ELF-1 (cell line): ENCODE measurements around the gene CCDC92B.
"Not testable (repeated sequence)": the region's sequence is repeated elsewhere in the genome, so short reads cannot be mapped to it uniquely, and the experiment has no call there.

Experiments
- DNase-seq: peaks from one replicate; pipeline ENCODE4 v3.0.0-alpha.2; 2016; ENCODE audit warnings: low read depth, low spot score

The CCDC92B gene

DNA sequence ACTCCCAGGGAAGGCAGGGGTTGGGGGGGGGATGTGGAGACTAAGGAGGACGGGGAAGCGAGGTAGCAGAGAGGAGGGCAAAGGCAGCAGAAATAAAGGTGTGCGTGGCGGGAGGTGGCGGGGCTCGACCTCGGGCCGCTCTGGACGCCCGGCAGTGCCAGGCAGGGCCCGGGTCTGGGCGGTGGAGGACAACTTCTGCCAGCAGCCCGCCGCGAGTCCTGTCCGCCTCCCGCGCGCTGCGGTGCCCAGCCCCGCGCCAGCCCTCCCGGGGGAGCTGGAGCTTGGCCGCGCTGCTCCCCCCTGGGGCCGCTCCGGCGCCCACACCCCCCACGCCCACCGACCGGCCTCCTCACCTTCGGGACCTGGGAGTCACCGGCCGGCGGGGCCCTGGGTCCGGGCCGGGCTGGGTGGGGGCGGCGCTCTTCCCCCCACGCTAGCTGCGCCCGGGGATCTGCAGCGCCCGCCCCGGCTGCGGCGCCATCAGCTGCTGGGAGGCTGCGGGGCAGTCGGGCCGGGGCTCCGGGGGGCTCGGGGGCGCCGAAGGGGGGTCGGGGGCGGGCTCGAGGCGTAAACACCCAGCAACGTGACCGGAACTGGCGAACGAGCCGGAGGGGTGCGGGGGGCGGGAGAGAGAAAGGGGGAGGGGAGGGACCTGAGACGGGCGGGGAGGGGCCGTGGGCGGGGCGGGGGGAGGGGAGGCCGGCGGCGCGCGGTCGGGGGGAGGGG is at the start of gene CCDC92B:
Gene CCDC92B, minus strand, starts transcription at position 595 of the 726 bp plus-strand sequence. CDS start 14,507 bp downstream, outside the sequence.
- DNase-seq = no peak

GRCh38 chr17:2798678-2799077 is 49.2 kb upstream of the CCDC92B start:
- peak; percentile 80 for DNase-seq

DNA sequence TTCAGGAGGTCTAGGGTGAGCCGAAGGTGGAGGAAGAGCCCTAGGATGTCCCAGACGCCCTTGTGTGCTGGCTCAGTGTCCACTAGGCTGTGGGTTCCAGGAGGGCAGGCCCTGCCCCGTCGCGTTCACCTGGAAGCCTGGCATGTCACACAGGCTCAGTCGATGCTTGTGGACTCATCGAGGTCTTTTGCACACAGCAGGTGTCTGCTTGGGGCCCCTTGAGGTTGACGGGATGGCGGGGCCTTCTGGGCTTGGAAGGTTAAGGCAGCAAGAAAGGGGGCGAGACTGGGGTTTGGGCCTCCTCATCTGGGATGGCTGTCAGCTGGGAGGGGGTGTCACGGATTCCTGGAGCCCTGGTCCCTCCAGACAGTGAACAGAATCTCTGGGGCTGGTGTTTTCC is 48.7 kb upstream of the CCDC92B start:
- DNase-seq = no peak

DNA sequence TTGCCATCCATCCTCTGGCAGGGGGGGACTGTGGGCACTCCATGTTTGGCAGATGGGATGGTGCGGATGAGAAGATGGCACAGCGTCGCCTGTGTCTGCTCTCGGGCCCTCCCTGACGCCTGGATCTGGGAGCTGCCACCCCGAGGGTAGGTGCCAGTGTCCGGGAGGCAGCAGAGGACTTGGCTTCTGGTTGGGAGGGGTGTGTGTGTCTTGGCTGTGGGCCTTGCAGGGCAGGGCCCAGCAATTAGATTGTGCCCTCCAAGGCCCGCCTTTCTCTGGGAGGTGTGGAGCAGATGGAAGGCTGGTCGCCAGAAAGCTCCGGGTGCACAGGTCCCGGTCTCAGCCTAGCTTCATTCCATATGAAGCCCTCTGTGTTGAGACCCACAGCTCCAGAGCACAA is 48.2 kb upstream of the CCDC92B start:
- DNase-seq = no peak

DNA sequence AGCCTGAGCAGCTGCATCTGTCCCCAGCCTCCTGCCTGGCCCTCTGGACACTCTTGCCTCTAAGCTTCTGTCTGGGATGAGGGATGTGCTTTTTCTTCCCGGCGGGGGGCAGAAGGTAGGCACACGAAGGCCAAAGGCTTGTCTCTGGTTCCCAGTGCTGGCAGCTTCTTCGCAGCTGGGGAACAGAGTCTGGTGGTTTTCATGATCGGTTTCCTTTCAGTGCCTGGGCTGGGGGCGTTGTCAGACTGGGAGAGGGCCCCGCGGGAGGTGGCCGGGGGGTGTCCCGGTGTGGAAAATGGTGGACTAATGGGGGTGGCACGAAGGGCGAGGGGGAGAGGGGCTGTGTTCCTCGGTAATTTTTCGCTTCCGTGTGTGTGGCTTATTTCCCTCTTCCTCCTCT is 47.8 kb upstream of the CCDC92B start:
- no peak for DNase-seq

DNA sequence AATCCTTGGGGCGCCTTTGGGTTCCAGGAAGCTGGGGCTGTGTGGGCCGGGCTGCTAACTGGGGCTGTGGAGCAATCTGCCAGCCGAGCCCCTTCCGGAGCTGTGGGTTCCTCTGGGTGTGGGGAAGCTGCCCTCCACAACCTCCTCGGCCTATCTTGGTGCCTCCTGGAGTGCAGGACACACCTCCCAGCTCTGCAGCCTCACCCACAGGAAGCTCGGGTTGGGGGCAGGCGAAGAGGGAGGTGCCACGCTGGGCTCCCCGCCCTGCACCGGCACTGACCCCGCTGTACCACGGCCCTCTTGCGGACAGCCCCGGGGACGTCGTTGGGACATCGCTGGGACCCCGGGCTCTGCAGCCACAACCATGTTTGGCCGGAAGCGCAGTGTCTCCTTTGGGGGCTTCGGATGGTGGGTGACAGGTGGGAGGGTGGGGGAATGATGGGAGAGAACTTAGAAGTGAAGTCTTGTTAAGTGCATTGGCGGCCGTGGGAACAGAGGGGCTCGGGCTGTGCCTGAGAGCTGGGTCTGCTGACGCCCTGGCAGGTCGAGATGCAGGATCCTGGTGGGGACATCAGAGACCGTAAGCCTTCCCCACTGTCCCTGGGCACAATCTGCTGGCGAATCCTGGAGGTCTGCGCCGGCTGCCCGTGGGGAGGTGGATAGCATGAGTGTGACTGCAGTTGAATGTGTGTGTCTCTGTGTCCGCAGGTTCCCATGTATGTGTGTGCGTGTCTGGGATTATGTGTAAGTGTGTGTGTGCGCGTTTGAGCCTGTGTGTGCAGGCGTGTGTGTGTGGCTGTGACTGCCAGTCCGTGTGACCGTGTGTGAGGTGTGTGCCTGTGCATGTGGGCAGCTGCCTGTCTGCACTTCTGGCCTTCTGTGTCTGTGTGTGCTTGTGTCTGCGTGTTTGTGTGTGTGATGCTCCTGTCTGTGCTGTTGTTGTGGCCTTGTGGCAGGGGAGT is 47.0 kb upstream of the CCDC92B start, which contains the start of gene RAP1GAP2:
Gene RAP1GAP2, plus strand, starts transcription at position 275 of the 962 bp plus-strand sequence. Its CDS starts 90 bp downstream, at position 365.
- no peak for DNase-seq

DNA sequence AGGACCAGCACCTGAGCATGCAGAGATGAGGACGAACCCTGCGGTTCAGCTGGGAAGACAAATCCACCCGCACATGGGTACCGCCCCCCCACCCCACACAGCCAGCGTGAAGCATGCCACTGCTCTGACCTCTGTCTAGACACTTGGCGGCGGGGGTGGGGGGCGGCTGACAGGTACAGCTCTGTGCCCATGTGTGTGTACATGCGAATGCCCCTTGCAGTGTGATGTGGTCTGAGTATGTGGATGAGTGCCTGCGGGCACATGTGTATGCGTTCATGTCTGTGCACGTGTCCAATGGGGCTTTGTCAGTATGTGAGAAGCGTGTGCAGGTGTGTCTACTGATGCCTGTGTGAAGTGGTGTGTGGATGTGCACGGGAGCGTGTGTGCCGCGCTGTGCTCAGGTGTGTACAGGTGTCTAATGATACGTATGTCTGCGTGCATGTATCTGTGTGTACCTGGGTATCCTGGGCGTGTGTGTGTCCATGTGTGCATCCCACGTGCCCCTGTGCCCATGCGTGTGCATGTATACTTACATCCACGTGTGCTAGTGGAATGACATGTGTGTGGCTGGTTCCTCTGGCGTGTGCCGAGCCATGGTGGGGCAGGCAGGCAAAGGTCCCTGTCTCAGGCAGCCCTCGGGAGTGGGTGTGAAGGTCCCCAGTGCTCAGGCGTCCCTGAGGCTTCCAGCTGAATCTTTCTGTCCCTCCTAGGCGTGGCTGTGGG is 46.1 kb upstream of the CCDC92B start:
- no peak for DNase-seq

- DNase-seq = no peak
Observed at GRCh38 chr17:2794111-2794803, 44.8 kb upstream of the CCDC92B start.

DNA sequence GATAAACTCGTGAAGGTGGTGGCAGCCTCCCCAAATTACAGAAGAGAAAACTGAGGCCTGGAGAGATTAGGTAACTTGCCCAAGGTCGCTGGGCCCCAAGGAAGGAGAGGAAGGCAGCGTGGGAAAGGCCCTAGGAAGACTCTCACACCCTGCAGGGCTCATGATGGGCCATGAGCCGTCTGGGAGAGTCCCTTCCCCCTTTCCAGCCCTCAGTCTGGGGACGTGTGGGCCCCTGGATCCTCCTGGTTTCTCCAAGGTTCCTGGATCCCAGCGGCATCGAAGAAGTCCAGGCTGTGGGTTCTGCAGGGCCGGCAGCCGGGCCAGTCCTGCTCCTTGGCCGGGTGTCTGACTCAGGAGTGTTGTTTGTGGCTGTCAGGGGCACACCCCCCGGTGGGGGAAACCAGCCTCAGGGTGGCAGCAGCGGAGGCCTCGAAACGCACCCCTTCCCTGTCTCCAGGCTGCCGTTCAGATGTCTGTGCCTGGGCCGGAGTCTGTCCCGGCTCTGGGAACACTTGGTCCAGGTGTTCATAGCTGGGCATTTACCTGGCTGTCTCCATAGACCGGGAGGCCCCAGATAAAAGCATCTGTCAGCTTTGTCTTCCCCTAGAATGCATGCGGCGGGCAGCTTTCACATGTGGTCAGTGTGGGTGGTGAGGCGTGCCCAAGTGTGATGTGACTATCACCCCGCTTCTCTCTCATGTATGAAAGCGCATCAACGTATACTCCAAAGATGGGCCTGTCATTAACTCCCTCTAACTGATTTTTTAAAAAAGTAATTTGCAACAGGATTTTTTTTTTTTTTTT is 43.1 kb upstream of the CCDC92B start:
- no peak for DNase-seq

GRCh38 chr17:2789700-2790099 is 40.2 kb upstream of the CCDC92B start:
- DNase-seq = no peak

GRCh38 chr17:2786176-2786881 is 36.9 kb upstream of the CCDC92B start:
- peak; percentile 100 for DNase-seq

DNA sequence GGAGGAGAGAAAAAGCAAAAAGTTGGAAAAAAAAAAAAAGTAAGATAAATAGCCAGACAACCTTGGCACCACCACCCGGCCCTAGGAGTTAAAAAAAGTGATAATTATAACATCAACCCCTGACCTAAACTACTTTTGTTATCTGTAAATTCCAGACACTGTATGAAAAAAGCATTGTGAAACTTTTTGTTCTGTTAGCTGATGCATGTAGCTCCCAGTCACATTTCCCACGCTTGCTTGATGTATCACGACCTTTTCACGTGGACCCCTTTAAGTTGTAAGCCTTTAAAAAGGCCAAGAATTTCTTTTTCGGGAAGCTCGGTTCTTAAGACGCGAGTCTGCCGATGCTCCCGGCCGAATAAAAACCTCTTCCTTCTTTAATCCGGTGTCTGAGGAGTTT is 35.9 kb upstream of the CCDC92B start:
- DNase-seq = not testable (repeated sequence)

- no peak for DNase-seq
Observed at GRCh38 chr17:2784864-2785263, 35.4 kb upstream of the CCDC92B start.

- no peak for DNase-seq
Observed at GRCh38 chr17:2783310-2784030, 34.0 kb upstream of the CCDC92B start.

DNA sequence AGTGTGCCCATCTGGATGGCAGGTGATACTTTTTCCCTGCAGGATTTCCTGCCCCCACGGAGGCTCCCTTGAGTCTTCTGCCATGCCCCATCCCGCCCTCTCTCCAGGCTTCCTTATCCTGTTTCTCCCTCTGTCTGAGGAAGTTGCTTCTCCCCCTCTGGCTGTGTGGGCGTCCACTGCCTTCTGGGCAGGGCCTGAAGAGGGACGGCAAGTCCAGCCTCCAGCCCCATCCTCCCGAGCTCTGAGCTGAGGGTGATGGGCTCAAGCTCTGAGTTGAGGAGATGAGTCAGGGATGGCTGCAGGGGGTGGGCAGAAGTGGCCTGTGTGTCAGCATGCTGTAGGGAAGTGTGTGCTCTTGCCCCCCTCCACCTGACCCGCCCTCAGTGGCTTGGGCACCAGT is 32.6 kb upstream of the CCDC92B start:
- no peak for DNase-seq

GRCh38 chr17:2781598-2781997 is 32.1 kb upstream of the CCDC92B start:
- not testable (repeated sequence) for DNase-seq

DNA sequence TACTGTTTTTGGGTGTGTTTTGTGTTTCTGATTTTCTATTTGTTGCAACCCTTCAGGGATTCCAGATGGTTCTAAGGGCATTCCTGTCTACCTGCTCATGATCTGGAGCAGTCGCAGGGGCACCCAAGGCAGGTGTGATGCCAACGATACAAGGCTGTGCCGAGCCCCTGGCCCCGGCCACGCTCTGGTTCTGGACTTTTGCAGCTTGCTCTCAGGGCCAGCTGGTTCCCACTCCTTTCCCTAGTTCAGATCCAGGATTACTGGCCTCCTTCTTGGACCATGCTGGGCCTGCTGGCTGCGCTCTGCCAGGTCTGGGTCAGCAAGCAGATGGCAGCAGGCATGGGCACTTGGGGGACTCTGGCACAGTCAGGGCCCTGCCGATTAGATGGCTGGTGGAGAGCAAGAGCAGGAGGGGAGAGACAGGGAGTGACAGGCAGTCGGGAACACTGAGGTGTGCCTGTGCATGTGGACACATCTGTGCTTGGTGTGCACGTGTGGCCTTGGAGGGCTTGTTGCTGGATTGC is 31.5 kb upstream of the CCDC92B start:
- no peak for DNase-seq

- no peak for DNase-seq
Observed at GRCh38 chr17:2780256-2780655, 30.8 kb upstream of the CCDC92B start.

- DNase-seq = no peak
Observed at GRCh38 chr17:2779545-2779944, 30.1 kb upstream of the CCDC92B start.
